ENCODE results near the gene CACNB1.

GRCh38 chr17:39178536-39178935 is 18.9 kb downstream of the CACNB1 start:
- TF ChIP-seq CTCF (IDR thresholded peaks at IDR 0.05) (no peak), POLR2AphosphoS5 (IDR thresholded peaks at IDR 0.05) (peak; percentile 34), POLR2A (IDR thresholded peaks at IDR 0.05) (no peak)
